ENCODE results near the gene CACNB1.

CACNB1 gene

DNA sequence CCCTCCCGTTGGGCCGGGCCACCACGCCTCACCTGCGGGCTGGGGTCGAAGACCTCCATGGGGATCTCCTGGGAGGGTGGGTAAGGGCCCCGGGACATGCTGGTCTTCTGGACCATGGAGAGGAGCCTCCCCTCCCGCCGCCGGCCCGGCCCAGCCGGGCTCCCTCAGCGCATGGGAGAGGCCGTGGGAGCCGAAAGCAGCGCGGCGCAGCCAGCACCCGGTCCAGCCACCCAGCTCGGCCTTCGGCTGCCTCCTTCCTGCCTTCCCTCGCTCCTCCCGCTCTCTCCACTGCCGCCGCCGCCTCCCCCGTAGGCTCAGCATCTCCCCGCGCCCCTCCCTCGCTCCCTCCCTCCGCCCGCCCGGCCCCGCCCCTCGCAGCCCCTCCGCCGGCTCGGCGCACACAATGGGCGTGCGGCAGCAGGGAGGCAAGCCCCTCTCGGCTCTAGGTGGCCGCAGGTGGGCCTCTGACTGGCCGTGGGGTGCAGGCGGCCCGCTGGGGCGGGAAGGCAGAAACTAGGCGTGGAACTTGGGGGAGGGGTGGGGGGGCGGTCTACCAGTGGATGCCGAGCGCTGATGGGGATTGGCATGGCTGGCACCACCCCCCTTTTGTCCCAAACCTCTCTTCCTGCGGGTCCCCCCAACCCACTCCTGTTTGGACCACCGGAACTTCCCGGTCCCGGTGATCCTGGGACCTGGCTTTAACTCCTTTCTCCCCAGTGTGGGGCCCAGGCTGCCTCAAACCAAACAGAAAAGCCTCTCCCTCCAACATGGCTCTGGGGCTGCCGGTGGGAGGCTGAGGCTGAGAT lies at the start of gene CACNB1:
CACNB1 (minus strand) TSS at position 290 of the 806 bp plus-strand sequence; CDS start at position 116, 174 bp downstream.
- DNase-seq (ENCODE audit: low spot score): peak; percentile 89

DNA sequence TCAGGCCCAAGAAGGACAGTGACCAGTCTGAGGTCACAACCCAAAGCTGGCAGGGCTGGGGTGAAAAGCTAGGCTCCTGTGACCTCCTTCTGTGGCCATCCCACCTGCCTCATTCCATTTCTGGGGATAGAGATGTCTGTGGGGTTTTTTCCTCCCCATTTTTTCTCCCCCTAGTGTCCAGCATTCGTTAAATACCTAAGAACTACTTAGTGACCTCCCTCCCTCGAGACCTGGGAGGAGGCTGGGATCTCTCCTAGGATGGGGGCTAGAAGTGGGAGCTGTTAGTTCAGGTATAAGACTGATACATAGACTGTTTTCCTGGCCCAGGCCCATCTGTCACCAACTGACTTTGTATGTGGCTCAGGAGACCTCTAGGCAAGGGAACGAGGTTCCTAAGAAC lies 48.8 kb upstream of the CACNB1 start:
- DNase-seq (ENCODE audit: low spot score): no peak

DNA sequence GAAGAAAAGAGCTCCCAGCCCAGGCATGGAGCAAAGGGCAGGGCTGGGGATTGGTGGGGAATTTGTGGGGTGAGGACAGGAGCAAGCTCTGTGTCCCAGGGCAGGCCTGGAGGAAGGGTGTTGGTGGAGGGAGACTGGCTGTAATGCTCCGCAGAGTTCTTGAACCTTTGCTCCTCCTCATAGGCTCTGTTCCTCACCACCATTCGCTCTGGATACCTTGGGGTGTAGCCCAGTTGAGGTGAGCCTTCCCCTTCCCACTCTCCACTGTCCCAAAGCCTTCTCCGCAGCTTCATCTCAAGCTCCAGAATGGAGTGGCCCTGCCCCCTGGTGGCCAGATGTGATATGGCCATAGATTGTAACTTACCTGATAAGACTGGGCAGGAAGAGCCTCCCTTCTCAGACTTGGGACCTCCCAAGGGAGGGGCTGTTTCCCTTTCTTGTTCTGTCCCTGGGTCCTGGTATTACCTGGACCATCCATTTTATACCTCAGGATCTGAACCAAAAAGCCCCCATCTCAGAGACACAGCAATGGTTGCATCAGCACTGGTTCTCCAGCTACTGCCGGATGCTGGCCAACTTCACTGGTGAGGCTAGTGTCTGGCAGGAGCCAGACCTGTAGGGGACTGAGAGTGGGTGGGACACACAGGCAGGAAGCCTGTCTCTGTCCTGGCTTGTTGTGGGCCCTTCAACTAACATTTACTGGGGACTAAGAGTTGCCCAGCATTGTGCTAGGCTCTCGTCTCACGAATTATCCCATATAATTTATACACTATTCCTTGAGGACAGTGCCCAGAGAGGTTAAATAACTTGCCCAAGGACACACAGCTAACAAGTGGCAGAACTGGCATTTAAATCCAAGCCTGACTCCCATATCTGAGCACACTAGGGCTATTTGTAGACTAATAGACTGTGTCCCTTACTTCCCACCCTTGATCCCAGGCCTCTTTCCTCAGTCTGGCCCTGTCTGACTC lies 47.4 kb upstream of the CACNB1 start:
- DNase-seq (ENCODE audit: low spot score): peak; percentile 84

DNA sequence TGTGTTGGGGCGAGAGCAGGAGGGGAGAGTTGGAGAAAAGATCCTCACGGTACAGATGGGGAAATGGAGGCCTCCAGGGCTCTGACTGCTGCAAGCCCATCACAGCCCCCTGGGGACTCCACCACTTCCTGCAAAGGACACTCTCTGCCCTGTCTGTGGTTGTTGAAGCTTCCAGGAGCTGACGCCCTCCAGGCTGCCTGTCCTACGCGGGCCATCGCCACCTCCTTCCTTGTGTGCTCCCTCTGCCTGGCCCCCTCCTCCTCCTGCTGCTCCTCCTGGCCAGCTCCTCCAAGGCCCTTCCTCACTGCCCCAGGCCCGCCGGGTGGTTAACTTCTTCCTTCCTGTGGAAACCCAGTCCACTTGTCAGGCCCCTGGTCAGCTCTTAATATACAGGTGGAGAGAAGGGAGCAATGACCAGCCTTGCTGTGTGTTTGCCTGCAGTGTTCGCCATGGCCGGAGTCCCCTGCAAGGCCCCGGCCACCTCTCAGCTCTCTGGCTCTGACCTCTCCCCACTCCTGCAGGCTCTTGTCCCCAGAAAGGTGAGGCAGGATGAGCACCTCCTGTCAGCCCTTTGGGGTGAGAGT lies 46.6 kb upstream of the CACNB1 start:
- no peak for DNase-seq (ENCODE audit: low spot score)

DNA sequence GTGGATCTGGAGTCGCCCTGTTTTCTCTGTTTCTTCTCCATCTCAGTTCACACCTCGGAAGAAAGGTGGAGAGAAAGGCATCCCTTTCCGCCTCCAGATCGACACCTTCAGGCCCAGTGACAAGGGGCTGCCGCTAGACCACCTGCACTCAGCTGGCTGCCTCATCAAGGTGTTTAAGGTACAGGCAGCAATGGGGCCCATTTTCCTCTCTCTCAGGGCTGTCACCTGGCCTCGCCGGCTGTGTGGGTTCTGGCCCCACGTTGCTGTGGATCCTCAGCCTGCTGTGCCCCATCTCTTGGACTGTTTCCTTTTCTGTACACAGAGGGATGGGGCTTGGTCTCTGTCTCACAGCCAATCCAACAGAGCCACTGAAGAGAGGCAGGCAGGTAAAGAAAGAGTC lies 45.7 kb upstream of the CACNB1 start:
- DNase-seq (ENCODE audit: low spot score): no peak

DNA sequence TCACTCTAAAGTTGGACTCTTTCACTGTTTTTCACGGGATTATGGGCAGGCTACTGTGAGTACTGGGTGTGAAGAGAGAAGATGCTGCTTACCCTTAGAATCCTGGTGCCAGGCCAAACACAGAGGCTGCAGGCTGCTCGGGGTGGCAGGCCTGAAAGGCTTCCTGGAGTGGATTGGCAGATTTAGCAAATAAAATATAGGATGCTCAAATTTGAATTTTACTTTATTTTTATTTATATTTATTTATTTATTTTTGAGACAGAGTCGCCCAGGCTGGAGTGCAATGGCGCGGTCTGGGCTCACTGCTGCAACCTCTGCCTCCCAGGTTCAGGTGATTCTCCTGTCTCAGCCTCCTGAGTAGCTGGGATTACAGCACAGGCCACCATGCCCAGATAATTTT lies 43.2 kb upstream of the CACNB1 start:
- DNase-seq (ENCODE audit: low spot score): no peak

DNA sequence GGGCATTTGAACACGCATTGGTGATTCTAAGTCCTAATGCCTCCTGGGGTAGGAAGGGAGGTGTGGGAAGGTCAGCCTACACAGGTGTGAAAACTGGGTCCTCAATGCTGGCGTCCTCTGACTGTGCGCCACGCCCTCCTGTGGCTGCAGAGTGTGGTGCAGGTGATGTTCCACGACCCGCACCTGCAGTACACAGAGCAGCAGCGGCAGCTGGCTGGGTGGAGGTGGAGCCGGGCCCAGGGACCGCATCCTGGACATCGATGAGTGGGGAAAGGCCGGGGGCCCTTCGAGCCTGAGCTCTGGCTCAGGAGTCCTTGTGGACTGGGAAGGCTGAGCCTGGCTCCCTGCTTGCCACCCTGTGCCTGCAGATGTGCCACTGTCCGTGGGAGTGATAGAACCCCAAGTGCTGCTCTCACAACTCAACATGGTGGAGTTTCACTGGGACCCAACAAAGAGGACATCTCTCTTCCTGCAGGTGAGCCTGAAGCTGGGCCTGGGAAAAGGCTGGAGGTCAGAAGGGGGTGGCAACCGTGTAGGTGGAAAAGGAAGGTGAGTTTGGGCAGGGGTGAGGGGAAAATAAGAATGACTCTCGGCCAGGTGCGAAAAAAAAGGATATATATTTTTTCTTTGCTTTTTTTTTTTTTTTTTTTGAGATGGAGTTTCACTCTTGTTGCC lies 42.3 kb upstream of the CACNB1 start:
- no peak for DNase-seq (ENCODE audit: low spot score)

DNA sequence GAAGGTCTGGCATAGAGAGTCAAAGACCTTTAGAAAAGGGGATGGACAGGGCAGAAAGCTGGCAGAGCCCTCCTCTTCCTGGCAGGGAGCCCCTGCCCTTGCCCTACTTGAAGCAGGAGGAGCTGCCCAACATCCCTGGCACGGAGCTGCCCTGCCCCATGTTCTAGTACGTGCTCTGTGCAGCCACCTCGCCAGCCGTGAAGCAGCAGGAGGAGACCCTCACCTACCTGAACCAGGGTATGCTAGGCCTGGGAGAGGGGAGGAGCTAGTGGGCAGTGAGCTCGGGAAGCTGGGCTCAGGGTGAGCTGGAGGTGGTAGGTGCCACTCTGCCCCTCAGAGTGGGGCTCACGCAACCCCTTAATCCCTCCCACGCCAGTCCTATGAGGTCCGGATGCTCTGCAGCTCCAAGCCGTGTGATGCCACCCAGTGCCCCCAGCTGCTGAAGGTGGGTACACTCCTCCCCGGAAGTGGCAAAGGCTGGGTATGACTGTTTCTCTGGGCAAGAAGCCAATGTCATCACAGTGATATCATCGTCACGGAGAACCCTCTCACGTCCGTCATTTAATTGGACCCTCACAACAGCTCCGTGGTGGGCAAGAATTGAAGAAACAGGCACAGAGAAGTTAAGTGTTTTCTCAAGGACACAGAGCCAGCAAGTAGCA lies 41.0 kb upstream of the CACNB1 start:
- no peak for DNase-seq (ENCODE audit: low spot score)

DNA sequence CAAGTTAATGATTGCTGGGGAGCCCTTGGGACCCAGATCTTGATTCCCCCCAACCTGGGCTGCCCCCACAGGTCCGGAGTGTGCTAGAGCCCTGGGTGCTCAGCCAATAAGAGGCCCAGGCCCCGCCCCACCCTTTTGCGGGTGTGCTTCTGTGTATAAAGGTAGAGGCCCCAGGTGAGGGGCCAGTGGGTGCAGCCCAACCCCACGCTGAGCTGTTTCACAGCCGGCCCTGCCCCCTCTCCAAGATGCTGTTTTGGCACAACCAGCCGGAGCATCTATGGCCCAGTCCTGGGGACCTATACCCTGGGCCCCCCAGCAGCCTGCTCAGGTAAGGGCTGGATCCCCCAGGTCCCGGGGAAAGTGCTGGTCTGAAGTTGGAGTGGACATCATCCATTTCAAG lies 40.1 kb upstream of the CACNB1 start:
- no peak for DNase-seq (ENCODE audit: low spot score)

DNA sequence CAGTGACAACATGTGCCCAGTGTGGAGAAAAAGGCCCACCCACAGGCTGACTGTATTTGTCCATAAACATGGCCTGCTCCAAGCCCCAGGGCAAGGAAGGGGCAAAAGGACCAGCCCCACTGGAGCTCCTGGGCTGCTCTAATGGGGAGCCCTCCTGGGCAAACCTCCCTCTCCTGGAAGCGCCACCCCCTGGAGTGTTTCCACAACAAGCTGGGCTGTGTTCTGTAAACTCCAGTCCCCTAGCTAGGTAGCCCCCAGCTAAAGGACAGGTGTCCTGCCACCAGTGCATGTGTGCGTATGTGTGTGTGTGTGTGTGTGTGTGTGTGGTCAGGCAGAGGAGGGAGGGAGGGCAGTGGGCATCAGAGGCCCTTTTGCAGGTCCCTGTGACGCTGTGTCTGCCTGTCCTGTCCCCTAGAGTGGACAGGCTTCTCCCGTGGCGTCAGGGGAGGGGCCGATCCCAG lies 39.5 kb upstream of the CACNB1 start:
- DNase-seq (ENCODE audit: low spot score): no peak

DNA sequence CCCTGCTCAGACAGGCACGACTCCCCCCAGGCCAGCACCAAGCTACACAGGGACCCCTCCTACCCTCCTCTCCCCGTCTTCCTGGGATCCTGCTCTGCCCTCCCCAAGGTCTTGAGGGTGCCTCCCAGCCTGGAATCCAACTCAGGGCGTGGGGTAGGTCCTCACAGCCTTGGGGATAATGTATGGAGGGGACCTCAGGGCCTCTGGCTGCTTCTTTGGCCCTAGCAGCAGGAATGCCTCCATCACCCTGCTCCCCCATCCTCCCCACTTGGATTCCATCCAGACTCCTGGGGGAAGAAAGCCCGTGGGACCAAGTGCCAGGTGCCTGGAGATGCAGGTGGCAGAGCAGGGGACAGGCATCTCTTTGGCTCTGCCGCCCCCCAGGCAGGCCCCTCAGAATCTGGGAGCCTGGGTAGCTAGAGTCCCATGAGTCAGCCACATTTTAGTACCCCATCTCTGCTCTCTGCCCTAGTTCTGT lies 39.0 kb upstream of the CACNB1 start:
- no peak for DNase-seq (ENCODE audit: low spot score)

DNA sequence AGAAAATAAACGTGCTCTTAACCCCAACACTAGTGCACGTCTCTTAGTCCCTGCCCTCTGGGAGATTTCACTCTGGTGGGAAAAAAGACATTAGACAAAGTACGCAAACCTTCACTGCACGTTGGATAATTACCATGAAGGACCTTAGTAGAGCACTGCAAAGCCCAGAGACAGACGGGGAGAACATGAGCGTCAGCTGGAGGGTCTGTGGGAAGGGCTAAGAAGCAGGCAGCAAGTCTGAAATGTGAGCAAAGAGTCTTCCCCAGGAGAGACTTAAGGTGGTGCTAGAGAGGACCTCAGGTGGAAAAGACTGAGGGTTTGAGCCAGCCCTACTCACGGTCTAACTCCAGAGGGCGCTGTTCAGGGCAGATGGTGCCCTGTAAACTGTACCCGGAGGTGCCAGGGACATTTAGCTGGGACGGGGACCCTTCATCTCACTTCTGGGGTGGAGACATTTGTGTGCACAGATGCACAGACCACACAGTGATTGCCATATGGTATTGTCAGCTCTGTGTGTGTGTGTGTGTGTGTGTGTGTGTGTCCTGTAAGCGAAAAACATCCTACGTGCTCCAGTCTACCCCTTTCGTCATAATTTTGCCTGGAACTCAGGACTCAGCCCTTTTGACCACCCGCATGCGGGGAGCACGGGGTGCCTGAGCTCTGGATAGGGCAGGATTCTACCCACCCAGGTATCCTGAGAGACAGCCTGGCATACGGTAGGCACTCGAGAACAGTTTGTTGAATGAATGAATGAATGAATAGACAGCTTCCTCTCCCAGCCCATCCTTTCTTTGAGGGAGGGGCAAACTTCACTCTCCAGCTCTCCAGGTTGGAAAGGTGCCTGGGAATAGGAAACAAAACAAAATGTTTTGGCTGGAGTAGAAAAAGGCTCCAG lies 38.3 kb upstream of the CACNB1 start:
- peak; percentile 73 for DNase-seq (ENCODE audit: low spot score)

DNA sequence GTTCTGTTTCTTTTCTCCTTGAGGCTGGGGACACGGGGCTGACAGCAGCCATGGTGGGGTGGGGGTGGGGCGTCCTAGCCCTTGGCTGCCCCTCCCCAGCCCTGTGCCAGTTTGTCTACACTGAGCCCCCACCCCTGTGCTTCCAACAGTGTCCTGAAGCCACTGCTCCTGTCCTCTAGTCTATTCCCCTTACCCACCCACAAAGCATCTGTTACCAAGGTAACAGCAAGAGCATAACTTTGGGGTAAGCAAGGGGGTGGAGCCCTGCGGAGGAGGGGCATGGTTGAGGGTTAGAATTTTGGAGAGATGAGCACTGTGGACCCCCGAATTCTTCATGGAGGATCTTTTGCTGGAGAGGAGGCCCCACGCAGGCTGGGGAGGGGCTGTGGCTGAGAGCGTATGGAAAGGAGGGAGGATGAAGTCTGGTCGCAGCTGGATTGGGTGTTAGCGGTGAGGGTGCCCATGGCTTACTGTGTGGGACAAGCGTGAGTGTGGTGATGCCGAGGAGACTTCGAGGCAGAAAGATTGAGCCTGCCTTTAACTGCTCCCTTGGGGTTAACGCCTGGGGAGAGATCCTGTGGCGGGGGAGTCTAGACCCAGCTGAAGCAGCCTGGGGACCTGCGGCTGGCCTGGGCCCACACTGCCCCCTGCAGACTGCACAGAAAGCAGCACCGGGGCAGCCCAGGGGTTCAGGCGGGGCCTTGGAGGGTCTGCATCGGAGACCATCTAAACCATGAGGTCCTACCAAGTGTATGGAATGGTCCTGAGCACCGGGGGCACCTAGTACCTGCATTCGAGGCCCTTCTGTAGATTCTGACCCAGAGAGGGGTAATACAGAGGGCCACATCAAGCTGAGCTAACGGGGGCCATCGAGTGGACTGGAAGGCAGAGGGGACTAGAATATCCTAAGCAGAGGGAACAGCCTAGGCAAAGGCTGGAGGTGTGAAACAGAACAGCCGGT lies 34.4 kb upstream of the CACNB1 start:
- peak; percentile 86 for DNase-seq (ENCODE audit: low spot score)

DNA sequence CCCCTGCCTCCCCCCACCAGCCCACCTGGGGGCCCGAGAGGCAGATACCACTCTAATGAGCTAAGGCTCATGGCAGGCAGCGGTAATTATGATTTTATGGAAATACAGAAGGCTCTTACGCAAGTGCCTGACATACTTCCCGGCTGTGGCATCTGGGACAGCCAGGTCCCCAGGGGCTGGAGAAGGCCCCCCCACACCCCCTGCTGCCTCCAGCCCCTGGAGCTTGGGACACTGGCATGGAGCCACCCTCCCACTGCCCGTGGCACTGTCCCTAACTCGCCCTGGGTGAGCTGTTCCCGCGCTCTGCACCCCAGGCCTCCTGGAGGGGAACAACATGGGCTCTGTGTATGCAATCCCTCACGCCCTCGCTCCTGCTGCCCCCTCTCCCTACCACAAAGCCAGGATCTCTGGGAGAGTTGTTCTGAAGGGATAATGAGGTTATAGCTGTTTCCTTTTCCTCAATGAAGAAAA lies 33.7 kb upstream of the CACNB1 start:
- peak; percentile 45 for DNase-seq (ENCODE audit: low spot score)

DNA sequence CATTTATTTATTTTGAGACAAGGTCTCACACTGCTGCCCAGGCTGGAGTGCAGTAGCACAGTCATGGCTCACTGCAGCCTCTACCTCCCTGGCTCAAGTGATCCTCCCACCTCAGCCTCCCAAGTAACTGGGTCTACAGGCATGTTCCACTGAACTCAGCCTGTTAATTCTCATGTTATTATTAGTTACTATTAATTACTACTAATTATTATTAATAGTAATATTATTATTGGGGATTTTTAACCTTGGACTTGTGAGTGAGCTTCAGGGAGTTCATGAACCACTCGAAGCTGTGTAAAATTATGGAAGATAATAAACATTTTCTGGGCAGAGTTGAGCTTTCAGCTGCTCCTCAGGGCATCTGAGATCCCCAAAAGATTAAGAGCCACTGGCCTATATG lies 32.9 kb upstream of the CACNB1 start:
- DNase-seq (ENCODE audit: low spot score): no peak

DNA sequence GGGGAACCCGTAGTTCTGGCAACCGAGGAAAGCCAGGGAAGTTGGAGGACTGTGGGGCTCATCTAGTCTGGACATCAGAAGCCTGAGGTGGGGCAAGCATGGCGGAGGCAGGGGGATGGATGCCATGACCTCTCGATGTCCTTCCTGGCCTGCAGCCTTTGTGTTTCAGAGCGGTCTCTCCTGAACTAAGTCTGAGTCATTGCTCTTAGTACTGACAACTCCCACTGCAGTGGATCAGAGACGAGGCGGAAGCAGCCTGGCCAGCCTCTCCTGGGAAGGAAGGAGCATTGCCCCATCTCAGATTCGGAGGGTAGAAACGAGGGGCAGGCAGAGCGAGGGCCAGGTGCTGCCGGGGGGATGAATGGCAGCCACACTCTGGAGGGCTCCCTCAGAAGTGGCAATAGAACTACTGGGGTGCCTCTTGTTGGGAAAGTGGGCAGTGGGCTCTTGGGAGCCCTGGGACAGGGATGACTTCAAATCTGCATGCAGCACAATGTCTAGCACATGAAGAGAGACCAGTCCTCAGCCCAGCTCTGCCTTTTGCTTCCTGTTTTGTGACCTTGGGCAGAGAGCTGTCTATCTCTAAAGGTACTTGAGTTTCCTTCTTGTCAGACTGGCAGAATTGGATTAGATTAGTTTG lies 31.9 kb upstream of the CACNB1 start:
- DNase-seq (ENCODE audit: low spot score): peak; percentile 62

DNA sequence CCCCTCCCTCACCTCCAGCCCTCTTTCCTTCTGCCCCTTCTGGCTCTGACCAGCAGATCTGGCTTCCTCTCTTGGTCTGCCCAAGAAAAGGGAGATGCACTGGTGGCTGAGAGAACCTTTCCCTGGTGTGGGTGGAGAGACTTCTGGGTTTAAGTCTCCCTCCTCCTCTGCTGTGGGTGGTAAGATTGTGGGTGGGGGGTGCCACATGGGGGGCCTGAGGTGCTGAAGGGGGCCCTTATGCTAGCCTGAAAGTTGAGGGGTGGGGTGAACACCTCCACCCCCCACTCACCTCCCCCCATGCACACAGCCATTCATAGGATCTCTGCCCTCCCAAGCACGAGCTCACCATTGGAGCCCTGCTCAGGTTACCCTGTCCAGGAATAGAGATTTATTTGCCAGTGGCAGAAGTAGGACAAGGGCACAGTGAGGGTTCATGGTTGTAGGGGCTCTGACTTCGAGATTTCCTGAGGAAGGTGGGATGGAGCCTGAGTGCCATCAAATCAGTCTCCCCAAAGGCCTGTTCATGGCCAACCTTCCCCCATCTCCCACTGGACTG lies 30.0 kb upstream of the CACNB1 start:
- DNase-seq (ENCODE audit: low spot score): no peak

All from AG20443 (cell line).